Caco-2 (cell line): ENCODE data around the gene THADA. TPM values are rescaled to one million over a fixed set of nuclear protein-coding genes. Genes with fewer than 3 reads are reported as not detected.

ENCODE experiments used
- BruUV-seq: library from RNA; stranded (reverse); fragments of 400-500 nt; replicated peaks from 2 replicates; lab custom pipeline; 2021; lab: Mats Ljungman, UMichigan
- CTCF ChIA-PET: fragments of 300-600 bp; sonication (Branson Sonifier 250); formaldehyde crosslinking; loops from one replicate; lab custom pipeline; 2022; ENCODE audit warnings: antibody characterized with exemption; lab: Charles Lee
- POLR2A ChIA-PET: fragments of 300-600 bp; sonication (Branson Sonifier 250); formaldehyde crosslinking; loops from one replicate; lab custom pipeline; 2022; ENCODE audit warnings: antibody characterized with exemption; lab: Charles Lee
- DNase-seq, 2 experiments: peaks; one replicate each; pipeline versions ENCODE4 v3.0.0 to v3.0.0-alpha.2; 2020 to 2022
- H3K27me3 ChIP-seq: replicated peaks from 2 replicates; pipeline ENCODE4 v1.6.0; 2011; ENCODE audit warnings: low read length; ENCODE audit not compliant: control insufficient read depth, insufficient read depth
- H3K36me3 ChIP-seq: 2 replicates; pipeline ENCODE4 v1.5.1; 2011; ENCODE audit warnings: low read length; ENCODE audit not compliant: control insufficient read depth, insufficient read depth
- H3K4me1 ChIP-seq: fragments of 250-450 bp; sonication (Bioruptor Pico); 2 replicates; pipeline ENCODE4 v1.5.1; 2020; ENCODE audit warnings: mild to moderate bottlenecking
- H3K4me3 ChIP-seq: 2 replicates; pipeline ENCODE4 v1.5.1; 2011; ENCODE audit warnings: low read depth, mild to moderate bottlenecking, control low read depth, low read length
- H3K9me3 ChIP-seq: fragments of 250-450 bp; sonication (Bioruptor Pico); 2 replicates; pipeline ENCODE4 v1.5.1; 2020; ENCODE audit warnings: mild to moderate bottlenecking, moderate library complexity
- H3K27ac Mint-ChIP-seq: one replicate; pipeline ENCODE4 v1.8.0; 2022; ENCODE audit warnings: mixed read lengths; ENCODE audit not compliant: unreplicated experiment
- H3K27me3 Mint-ChIP-seq: one replicate; pipeline ENCODE4 v1.8.0; 2022; ENCODE audit warnings: mixed read lengths; ENCODE audit not compliant: insufficient read depth, unreplicated experiment
- H3K36me3 Mint-ChIP-seq: one replicate; pipeline ENCODE4 v1.8.0; 2022; ENCODE audit warnings: mild to moderate bottlenecking, mixed read lengths; ENCODE audit not compliant: insufficient read depth, unreplicated experiment
- H3K4me1 Mint-ChIP-seq: one replicate; pipeline ENCODE4 v1.8.0; 2022; ENCODE audit warnings: low read depth, mixed read lengths; ENCODE audit not compliant: unreplicated experiment
- H3K4me3 Mint-ChIP-seq: one replicate; pipeline ENCODE4 v1.8.0; 2022; ENCODE audit warnings: mild to moderate bottlenecking, moderate library complexity, mixed read lengths; ENCODE audit not compliant: unreplicated experiment
- H3K9me3 Mint-ChIP-seq: one replicate; pipeline ENCODE4 v1.8.0; 2022; ENCODE audit warnings: mixed read lengths; ENCODE audit not compliant: unreplicated experiment
- intact Hi-C: fragments of 100-400 bp; cut with micrococcal nuclease; formaldehyde crosslinking; loops from one replicate; pipeline ENCODE4 v1.10.0; 2022; ENCODE audit not compliant: unreplicated experiment
- total RNA-seq: library from RNA; stranded (reverse); gene quantifications from 2 replicates; pipeline ENCODE4 v1.2.3, GENCODE V29; 2022
- TF ChIP-seq, protein P1 (sequence below), 2 experiments: fragments of 200-600 bp in 1 of 2; IDR thresholded peaks; 1 replicate in 1 of 2; 2 replicates in 1 of 2; pipeline versions ENCODE4 v1.5.1 to v1.8.0; 2011 to 2022; ENCODE audit warnings: antibody characterized with exemption in 1 of 2, control low read depth in 1 of 2, inconsistent platforms in 1 of 2, low read depth in 1 of 2, low read length in 1 of 2, mild to moderate bottlenecking in 1 of 2, moderate library complexity in 1 of 2; ENCODE audit not compliant: insufficient read depth in 1 of 2, severe bottlenecking in 1 of 2, unreplicated experiment in 1 of 2

Gene THADA
- total RNA-seq, 1 experiment from 2014 or later: 33.8 TPM

DNA sequence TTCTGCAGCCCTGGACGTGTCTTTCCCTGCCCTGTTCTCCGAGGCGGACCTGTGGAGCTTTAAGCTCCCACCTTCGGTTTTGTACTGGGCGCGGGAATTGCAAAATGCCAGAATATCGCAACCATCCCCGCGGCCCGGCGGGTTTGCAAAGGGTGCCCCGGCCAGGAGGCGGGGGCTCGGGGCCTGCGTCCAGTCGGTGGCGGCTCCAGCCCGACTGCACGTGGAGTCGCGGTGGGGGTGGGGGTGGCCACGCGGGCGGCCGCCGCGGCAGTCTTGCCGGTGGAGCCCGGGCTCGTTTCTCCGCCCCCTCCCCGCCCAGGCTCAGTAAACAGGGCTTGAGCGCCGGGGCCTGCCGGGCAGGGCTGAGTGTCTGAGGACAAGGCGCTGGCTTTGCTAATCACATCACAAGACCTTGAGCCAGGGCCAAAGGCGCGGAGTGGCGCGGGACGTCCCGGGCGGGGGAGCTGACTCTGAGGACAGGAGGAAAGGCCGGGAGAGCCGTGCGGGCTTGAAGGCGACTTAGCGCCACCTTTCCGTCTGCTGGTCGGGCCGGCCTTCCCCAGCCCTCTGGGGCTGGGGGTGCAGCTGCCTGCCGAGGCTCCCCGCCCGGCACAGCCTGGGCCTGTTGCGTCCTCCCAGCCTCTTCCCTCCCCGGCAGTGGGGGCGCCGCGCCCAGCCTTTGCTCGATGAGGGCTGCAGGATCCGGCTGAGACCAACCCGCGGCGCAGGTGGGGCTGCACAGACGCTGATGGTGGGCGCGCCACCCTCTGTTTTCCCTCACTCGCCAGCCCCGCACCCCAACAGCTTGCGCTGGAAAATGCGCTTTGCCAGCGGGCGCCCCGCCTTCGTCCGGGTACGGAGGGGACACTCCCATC, 368.6 kb downstream of the THADA start:
- Mint-ChIP-seq H3K4me3 (peak overlapping the region; percentile 70), H3K27me3 (no peaks in the 10 kb centered on the region), H3K9me3 (no peaks in the 10 kb centered on the region), H3K27ac (peak overlapping the region; percentile 97), H3K4me1 (peaks cover 22% of the 10 kb centered on the region), H3K36me3 (peaks cover 80% of the 10 kb centered on the region)
- H3K4me3 ChIP-seq: peak overlapping the region; percentile 87
- ChIA-PET CTCF (interaction anchor here (0.6 to 4.8 kb wide), 20 partner anchors 45 to 1016 kb away, joined by 3 to 39 read pairs (median 4); partner anchors contain the start of gene PLEKHH2), POLR2A (interaction anchor here (0.6 to 2.7 kb wide), 32 partner anchors 9 to 418 kb away, joined by 3 to 47 read pairs (median 4); no protein-coding TSS in a partner anchor)
- H3K9me3 ChIP-seq: no peaks in the 10 kb centered on the region
- TF ChIP-seq, protein P1, sequence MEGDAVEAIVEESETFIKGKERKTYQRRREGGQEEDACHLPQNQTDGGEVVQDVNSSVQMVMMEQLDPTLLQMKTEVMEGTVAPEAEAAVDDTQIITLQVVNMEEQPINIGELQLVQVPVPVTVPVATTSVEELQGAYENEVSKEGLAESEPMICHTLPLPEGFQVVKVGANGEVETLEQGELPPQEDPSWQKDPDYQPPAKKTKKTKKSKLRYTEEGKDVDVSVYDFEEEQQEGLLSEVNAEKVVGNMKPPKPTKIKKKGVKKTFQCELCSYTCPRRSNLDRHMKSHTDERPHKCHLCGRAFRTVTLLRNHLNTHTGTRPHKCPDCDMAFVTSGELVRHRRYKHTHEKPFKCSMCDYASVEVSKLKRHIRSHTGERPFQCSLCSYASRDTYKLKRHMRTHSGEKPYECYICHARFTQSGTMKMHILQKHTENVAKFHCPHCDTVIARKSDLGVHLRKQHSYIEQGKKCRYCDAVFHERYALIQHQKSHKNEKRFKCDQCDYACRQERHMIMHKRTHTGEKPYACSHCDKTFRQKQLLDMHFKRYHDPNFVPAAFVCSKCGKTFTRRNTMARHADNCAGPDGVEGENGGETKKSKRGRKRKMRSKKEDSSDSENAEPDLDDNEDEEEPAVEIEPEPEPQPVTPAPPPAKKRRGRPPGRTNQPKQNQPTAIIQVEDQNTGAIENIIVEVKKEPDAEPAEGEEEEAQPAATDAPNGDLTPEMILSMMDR (IDR thresholded peaks at IDR 0.05; ENCODE audit: insufficient read depth in 1 of 2, low read depth in 1 of 2, low read length in 1 of 2, severe bottlenecking in 1 of 2, unreplicated experiment in 1 of 2): no peak
- no peaks in the 10 kb centered on the region for H3K27me3 ChIP-seq
- intact Hi-C loops: loop anchor here (1.0 to 5.0 kb wide), 7 partner anchors 33 to 415 kb away; no protein-coding TSS in a partner anchor
- peaks cover 41% of the 10 kb centered on the region for H3K4me1 ChIP-seq
- H3K36me3 ChIP-seq: peaks cover 21% of the 10 kb centered on the region
- BruUV-seq: no TSS peak
- DNase-seq: peak; percentile 94

DNA sequence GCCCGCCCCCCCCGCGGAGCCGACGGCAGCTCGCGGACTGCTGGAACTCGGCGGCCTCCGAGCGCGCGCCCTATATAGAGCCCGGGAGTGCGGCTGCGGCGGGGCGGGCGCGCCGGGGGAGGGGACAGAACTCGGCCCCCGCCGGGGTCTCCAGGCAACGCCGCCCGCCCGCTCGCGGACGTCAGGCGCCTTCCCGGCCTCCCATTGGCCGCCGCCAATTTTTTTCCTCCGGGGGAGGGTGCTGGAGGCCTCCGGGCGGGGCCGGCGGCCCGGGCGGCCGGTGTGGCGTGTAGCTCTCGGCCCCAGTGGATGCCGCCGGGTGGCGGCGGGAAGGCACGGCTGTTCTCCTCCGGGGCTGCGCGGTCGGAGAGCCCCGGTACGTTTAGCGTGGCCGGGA, 369.3 kb downstream of the THADA start, which contains the start of gene ZFP36L2:
Gene ZFP36L2 (minus strand): TSS at position 49 of the 397 bp plus-strand sequence. CDS start 291 bp downstream, outside the sequence.
- ChIA-PET POLR2A (interaction anchor here (0.5 to 2.7 kb wide), 32 partner anchors 8 to 417 kb away, joined by 3 to 47 read pairs (median 4); no protein-coding TSS in a partner anchor), CTCF (interaction anchor here (0.5 to 4.8 kb wide), 20 partner anchors 45 to 1016 kb away, joined by 3 to 39 read pairs (median 4); partner anchors contain the start of gene PLEKHH2)
- H3K27me3 ChIP-seq: no peaks in the 10 kb centered on the region
- Mint-ChIP-seq H3K27me3 (no peaks in the 10 kb centered on the region), H3K36me3 (peaks cover 82% of the 10 kb centered on the region), H3K4me1 (peaks cover 24% of the 10 kb centered on the region), H3K9me3 (no peaks in the 10 kb centered on the region), H3K4me3 (peak within 1 kb of the TSS; percentile 70), H3K27ac (peak within 1 kb of the TSS; percentile 97)
- no TSS peak for BruUV-seq
- peak; percentile 97 to 99 for DNase-seq
- TF ChIP-seq, protein P1 (IDR thresholded peaks at IDR 0.05; ENCODE audit: insufficient read depth in 1 of 2, low read depth in 1 of 2, low read length in 1 of 2, severe bottlenecking in 1 of 2, unreplicated experiment in 1 of 2): peak in 1 of 2 experiments; percentile 10
- no peaks in the 10 kb centered on the region for H3K9me3 ChIP-seq
- peaks cover 46% of the 10 kb centered on the region for H3K4me1 ChIP-seq
- H3K36me3 ChIP-seq: peaks cover 21% of the 10 kb centered on the region
- H3K4me3 ChIP-seq: peak within 1 kb of the TSS; percentile 98
- intact Hi-C loops: loop anchor here (1.0 to 5.0 kb wide), 6 partner anchors 32 to 414 kb away; no protein-coding TSS in a partner anchor
